ENCODE results near the gene GNAO1. TPM values are rescaled to one million over a fixed set of nuclear protein-coding genes. Genes with fewer than 3 reads are reported as not detected.

The GNAO1 gene
- total RNA-seq, result 1.8 TPM

DNA sequence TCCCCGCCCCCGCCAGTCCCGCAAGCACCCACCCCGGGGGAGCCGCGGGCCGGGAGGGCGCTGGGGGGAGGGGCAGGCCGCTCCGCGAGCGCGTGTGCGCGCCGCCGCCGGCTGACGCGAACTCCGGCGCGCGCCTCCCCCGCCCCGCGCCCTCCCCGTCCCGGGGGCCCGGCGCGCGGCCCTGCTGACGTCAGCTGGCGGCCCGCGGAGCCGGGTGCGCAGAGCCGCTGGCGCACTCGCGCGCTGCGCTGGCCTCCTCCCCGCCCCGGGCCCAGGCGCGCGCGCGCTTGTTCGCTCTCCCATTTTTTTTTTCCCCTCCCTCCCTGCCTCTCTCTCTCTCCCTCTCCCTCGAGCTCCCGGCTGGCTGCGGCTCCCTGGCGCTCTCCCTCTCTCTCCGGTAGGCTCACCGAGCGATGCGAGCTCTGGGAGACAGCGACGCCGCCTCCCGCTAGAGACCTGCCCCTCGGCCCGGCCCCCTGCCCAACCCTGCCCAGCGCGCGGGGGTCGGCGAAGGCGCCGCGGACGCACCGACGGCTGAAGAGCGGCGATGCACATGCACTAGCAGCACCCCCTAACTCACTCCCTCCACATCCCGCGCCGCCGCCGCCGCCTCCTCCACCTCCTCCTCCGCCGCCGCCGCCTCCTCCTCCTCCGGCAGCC lies at the start of gene GNAO1:
GNAO1 (plus strand) TSS at position 334 of the 660 bp plus-strand sequence. CDS start 747 bp downstream, outside the sequence.
- peak; percentile 48 for DNase-seq

DNA sequence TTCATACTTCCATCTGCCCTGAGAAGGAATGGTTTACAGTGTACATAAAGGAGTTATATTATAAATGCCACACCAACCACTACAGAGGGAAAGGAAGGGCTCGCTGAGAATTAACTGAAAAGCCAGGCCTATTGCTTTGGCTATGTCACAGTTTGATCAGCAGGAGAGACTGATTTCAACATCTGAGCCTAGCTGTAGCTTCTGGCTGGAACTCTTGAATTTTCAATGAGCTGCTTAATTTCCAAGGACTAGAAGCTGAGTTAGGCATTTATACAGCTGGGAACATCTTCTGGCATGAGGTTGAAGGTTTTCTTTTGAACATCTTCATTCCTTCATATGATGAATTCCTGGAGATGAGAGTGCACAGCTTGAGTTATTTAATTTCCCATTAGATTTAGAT lies 47.6 kb upstream of the GNAO1 start:
- no peak for DNase-seq

DNA sequence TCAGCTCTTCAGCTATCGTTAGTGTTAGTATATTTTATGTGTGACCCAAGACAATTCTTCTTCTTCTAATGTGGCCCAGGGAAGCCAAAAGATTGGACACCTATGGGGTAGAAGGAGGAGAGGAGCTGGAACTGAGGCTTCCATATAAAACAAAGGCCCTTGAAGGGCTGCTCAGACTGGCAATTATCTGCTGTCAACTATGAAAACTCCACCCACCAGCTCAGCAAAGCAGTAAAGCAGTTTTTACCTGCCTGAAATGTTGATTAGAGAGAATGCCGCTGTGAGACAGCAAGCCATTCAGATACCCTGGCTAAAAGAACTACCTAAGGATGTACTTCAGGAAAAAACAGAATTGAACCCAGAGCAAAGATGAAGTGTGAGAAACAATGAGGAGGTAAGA lies 45.9 kb upstream of the GNAO1 start:
- no peak for DNase-seq

DNA sequence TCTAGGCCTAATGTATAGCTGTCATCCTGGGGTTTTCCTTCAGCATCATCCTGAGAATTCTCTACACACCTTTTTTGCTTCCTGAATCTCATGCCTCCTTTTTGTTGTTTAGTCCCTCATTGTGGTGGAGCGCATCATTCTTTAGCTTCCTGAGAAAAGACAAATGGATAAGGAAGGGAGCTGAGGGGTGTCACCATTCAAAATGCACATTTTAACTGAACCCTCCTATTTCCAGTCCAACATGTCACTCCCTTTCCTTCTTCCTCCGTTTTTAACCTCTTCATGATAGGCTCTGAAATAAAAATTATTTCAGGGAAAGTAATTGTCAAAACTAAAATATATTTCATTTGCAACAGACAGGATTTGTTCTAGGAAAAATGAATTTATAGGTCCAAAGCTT lies 39.7 kb upstream of the GNAO1 start:
- DNase-seq, result no peak

DNA sequence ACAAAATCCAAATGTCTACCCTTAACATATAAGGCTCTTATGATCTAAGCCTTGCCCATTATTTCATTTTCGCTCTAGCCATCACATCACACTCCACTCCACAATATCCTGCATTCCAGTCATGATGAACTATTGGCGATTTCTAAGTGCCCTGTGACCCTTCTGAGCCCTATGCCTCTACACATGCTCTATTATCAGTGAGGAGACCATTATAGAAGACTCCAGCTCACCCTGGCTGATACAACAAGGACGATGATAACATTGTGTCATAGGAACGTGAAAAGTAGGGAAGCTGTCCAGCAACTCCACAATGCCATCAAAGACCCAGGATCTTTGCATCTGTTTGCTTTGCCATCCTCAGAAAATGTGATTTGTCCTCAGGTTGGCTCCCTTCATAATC lies 29.6 kb upstream of the GNAO1 start:
- no peak for DNase-seq

DNA sequence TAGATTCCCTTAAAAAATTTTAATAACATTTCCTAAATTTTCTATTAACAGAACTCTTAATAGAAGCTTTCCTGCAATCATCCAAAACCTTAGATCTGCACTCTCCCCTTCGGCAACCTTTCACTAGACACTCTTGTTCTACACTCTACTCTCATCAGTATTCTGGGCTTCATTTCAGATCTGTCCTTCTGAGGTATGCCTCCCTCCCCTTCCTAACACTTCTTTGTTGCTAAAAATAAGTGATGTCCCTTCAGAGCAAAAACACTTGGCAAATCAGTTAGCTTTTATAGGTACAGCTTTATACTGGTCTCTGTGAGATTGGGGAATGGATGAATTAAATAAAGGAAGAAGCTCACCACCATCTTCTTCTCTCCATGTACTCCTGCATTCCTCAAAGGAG lies 28.2 kb upstream of the GNAO1 start:
- no peak for DNase-seq

DNA sequence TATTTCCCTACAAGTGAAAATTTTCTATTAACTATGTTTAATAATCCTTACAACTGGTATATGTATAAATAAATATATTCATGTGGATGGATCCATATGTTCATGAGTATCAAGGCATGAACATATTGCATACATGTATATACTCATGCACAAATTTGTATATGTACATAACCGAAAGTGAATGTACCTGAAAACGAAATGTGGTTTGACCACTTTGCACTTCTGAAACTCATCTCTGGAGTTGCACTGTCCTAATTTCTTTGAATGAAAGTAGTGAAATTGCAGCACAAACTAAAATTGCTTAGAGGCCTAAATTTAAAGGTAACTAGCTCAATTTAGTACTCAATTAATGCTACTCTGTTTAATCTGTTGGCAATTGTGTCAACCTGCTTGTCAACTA lies 27.4 kb upstream of the GNAO1 start:
- DNase-seq, result no peak

DNA sequence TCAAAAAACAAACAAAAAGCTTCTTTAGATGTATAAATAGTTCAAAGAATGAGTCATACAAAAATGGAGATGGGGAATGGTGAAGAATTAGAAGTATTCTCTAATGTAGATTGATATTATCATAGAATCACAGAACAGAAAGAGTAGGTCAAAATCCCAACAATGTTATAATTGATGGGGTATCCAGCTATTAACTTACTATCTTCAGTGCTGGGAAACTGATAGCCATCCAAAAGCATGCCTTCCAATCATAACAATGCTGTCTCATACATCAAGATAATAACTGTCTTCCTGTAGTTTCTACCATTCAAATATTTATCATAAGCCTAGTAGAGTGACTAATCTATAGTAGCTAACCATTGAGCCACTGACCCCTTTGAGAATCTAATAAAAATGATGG lies 26.7 kb upstream of the GNAO1 start:
- no peak for DNase-seq

DNA sequence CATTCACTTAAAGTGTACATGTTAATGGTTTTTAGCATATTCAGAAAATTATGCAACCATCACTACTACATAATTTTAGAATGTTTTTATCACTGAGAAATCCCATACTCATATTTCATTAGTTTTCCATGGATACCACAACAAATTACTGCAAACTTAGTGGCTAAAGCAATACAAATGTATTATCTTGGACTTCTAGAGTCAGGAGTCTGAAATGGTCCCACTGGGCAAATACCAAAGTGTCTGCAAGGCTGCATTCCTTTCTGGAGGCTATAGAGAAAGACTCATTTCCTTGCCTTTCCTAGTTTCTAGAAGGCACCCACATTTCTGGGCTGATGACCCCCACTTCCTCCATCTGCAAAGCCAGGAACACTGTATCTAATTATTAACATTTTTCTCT lies 16.9 kb upstream of the GNAO1 start:
- DNase-seq, result no peak

DNA sequence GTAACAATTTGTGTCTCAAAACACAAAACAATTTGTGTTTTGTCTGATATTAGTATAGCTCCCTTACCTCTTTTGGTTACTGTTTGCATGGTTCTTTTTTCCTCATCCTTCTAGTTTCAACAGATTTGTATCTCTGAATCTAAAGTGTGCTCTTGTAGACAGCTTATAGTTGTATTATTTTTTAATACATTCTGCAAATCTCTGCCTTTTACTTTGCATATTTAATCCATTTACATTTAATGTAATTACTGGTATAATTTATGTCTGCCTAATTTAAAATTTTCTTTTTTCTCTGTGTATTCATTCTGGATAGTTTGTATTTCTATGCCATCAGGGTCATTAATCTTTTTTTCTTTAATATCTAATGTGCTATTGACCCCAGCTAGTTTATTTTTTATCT lies 9.9 kb upstream of the GNAO1 start:
- DNase-seq, result no peak

DNA sequence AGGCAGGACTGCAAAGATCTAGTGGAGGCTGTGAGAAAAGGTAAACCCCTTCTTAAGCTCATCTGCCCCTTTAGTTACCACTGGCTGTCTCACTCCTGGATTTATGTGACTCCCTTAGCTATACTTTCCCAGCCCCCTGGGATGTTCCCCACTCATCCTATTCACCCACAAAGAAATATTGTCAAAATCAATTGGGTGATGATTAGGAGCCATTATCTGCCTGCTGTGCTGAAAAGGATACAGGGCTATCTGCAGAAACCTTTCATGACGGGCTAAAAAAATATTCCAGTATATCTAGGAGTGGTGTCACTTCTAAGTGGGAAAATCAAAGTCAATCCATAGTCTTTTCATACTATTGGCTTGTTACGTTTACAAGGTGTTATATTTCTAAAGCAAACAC lies 8.0 kb upstream of the GNAO1 start:
- no peak for DNase-seq

DNA sequence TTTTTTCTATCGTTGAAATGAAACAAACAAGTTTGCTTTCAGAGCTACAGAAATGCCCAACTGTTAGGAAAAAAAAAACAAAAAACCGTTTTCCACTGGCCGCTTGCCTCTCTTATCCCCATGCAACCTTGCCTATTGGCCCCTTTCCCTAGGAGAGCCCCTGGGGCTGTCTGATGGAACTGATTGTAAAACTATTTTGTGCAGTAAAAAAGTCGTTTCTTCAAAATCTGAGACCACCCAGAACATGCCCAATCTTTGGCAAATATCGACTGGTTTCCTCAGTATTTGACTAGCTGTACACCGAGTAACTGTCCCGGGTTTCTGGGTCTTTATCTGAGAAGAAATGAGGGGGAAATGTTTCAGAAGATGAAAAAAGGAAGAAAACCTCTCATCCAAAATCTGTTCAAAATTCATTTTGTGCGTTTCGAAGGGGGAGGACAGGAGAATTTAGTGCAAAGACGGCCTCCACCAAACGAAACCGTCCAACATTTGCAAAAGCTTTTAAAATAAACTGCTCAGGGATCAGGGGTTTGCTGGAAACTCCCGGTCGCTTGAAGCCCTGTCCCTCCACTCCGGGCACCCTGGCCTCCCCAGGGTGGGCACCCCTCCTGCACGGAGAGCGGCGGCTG lies 1.1 kb upstream of the GNAO1 start:
- no peak for DNase-seq

DNA sequence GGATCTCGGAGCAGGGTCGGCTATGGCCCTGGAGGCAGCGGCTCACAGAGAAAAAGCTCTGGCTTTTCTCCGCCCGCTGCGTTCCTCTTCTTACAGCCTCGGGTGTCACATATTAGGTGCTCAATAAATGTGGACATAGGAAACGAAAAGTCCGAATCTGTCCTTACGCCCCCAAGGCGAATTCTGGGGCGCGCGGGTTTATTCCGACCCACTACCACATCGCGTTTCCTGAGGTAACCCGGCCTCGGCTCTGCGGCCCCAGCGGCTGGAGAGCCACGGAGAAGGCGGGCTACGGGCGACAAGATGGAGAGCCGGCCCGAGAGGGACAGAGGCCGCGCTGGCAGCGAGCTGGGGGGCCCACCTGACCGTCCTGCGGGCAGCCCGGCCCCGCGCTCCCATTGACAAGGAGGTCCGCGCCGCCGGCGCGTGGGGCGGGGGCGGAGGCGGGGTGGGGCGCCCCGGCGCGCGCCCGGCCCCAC lies 573 bp upstream of the GNAO1 start:
- no peak for DNase-seq

DNA sequence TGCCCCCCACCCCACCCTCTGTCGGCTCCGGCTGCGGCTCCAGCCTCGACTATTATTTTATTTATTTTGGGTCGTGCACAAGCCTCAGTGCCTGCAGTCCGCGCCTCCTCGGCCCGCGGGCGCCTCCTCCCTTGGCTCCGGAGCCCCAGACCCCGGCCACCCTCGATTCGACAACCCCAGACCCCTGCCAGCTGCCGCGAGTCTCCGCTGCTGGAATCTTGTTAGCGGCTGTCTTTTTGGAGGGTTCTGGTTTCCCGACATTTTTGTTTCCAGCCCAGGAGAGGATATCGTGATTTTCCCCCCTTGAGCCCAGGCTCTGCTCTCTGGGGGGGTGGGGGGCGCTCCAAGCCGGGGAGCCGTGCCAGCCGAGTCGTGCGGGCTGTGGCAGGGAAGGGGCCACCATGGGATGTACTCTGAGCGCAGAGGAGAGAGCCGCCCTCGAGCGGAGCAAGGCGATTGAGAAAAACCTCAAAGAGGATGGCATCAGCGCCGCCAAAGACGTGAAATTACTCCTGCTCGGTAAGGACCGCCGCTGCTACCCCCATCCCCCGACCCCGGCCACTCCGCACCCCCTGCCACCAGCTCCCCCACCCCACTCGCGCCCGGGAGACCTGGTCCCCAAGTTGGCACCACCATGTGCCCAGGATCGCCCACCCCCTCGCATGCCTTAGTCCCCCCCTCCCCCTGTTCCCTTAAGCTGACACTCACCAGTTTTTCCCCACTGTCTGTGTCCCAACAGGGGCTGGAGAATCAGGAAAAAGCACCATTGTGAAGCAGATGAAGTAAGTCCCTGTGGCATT lies 746 bp downstream of the GNAO1 start:
- no peak for DNase-seq

DNA sequence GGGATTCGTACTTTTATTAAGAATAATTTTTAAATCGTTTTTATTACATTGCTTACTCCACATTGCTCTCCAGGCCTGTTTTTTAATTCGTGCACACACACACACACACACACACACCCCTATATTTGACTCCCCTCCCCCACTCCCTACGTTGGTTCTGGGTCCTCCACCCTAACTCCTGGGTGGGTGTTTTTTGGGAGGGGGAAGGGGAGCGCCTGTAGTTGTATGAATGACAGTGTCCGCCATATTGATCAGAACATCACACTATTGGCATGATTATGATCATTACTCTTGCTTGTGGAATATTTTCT lies 1.3 kb downstream of the GNAO1 start:
- DNase-seq, result no peak

DNA sequence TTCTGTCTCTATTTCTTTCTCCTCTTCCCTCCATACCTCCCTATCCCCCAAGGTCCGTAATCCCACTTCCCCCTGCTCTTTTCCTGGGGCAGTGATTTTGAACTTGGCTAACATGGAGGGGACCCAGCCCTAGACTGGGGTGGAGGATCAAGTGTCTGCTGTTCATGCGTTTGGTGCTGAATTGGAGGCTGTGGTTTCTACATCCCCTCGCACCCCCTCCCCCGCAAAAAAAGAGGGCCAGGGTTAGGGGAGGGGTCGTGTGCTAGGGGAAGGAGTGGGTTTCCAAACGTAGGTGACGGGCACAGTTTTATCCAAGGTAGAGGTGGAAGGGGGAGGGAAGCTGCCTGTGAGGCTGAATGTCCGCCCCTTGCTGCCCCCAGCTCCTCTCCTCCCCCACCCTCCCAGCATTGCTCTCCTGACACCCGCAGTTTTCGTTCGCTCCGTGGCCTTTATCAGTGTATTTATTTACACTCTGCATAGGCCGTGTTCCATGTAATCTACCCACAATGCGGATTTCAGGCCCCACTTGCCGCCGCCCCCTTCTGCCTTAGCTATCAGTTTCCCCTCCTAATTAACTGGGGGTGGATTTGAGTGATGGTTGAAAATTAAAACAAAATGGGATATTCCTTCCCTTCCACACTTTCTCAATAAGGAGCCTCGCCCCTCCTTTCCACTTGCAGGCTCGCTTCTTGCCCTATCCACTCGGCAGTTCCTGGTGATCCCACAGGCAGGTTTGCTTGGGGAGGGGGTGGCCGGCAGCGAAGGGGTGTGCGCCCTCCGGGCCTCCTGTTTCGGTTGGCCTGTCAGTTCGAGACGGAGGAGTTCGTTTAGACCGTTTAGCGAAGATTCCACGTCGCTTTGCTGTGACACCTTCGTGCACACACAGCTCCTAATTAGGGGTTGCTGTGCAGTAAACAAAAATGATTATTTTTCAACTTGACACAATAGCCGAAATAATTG lies 2.0 kb downstream of the GNAO1 start:
- DNase-seq, result no peak

DNA sequence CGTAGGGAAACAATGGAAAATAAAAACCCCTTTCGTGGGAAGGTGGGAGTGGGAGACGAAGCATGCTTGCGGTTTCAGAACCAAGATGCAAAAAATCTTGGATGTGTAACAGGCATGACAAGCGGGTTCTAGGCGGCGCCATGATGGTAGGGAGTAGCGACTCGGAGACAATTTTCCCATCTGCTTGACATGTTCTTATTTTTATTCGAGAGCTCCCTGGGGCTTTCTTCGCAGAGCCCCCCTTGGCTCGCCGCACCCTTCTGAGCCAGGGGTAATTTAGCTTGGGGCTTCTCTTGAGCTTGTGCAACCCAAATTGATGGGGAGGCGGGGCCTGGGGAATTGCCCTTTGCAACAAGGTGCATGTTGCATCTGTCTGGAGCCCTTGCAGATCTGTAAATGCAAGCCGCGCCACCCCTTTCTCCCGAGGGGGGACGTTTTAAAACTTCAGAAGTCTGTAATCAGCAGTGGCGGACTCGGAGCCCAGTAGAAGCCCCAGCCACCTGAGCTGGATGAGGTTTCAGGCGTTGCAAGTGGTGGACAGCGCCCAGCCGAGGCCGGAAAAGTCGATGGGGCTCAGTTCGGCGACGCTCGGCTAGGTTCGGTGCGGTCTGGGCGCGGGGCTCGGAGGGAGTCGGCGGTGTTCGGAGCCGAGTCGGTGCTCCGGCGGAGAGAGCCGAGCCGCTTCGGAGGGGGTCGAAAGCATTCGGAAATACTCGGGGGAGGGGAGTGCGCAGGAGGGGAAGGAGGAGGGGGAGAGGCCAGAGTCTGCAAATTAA lies 2.9 kb downstream of the GNAO1 start:
- peak; percentile 90 for DNase-seq

DNA sequence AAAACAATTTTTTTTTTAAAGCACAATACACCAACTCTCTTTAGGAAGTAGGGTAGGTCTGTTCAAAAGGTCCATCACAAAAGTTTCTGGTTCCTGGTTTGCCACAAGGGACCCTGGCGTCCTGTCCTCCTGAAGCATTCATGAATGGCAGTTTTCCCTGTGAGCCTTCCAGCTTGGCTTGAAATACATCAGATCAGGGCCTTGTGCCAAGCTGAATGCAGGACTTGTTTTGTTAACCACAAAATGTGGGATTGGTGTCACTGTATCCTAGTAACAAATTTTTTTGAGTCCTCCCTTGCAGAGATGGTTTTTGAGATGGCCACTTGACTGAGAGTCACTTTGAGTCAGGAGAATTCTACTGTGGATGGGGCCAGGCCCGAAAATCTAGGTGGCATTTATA lies 3.9 kb downstream of the GNAO1 start:
- no peak for DNase-seq

DNA sequence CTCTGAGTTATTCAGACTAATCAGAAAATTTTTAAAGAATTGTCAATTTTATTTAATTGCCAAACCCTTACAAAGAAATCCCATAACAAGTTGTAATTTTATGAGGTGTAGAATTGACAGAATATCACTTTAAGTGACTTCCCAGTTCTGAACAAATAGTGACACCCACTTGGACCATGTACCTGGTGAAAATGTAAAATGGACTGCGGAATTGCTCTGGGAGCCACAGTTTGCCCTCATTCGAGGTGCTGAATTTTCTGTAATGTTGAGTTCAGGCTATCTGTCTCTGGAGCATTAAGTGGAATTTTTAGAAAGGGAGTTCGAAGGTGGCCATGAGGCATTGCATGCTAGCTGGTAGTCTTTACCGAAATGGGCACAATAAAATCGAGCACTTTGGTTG lies 5.1 kb downstream of the GNAO1 start:
- DNase-seq, result no peak

DNA sequence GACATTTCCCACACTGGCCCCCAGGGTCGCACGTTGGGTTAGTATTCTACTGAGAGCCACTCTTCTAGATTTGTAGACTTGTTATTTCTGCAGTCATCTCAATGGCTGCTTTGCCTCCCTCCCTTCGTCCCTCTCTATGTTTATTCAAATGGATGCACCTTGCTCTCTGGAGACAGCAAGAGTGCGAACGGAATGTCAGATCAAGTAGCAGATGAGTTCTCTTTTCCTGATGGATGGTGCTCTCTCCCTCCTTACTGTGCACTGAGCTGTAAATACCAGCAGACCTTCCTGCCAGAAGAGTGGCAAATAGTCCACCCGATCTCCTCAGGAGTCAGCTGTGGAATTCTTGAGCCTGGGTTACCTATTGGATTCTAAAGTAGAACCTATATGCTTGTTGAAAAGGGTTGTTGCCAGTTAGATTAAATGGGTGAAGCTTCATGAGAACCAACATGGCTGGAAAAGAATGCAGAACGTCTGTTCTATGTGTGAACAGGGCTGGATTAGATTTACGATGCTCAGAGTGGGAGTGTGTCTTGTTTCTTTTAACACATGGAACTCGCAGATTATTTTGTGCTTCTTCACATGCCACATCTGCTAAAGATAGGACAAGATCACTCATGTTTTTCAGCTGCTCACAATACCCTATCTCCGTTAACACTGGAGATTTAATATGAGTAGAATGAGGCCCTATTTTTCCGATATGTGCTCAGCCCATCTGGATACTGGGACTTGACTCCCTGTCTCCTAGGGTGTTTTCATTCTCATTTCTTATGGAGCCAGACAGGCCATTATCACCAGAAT lies 6.1 kb downstream of the GNAO1 start:
- peak; percentile 82 for DNase-seq

Data from skin of body (tissue), 2 donors.